RCC 7860 (cell line): Measurements from ENCODE around the gene PXT1.
"Not testable (repeated sequence)": the region's sequence is repeated elsewhere in the genome, so short reads cannot be mapped to it uniquely, and the experiment has no call there.

Experiments used
- DNase-seq: peaks from one replicate; pipeline ENCODE4 v3.0.0-alpha.2; 2015; ENCODE audit warnings: low spot score
- FAIRE-seq: peaks from 2 replicates; lab custom pipeline; 2012; peaks lifted over from hg19 to GRCh38; lab: Jason Lieb, UNC

Gene PXT1

GRCh38 chr6:36371211-36371610, 71.4 kb downstream of the PXT1 start:
- no peak for FAIRE-seq
- no peak for DNase-seq

- FAIRE-seq (no peak), DNase-seq (no peak)
Observed at GRCh38 chr6:36370638-36371037, 72.0 kb downstream of the PXT1 start.

- FAIRE-seq (no peak), DNase-seq (peak; percentile 85)
Observed at GRCh38 chr6:36368921-36369865, 73.5 kb downstream of the PXT1 start.

- no peak for DNase-seq
- FAIRE-seq = no peak
Observed at GRCh38 chr6:36368421-36368820, 74.2 kb downstream of the PXT1 start.

- FAIRE-seq = no peak
- DNase-seq = no peak
Observed at GRCh38 chr6:36367743-36368142, 74.9 kb downstream of the PXT1 start.

- DNase-seq (peak; percentile 58), FAIRE-seq (no peak)
Observed at GRCh38 chr6:36364669-36365479, 77.8 kb downstream of the PXT1 start.

GRCh38 chr6:36364061-36364635, 78.5 kb downstream of the PXT1 start:
- not testable (repeated sequence) for FAIRE-seq, DNase-seq

- not testable (repeated sequence) for DNase-seq, FAIRE-seq
Observed at GRCh38 chr6:36363371-36363752, 79.3 kb downstream of the PXT1 start.

GRCh38 chr6:36362551-36363370, 79.9 kb downstream of the PXT1 start:
- no peak for FAIRE-seq
- no peak for DNase-seq

- FAIRE-seq (no peak), DNase-seq (no peak)
Observed at GRCh38 chr6:36361071-36361470, 81.6 kb downstream of the PXT1 start.

GRCh38 chr6:36360241-36361054, 82.2 kb downstream of the PXT1 start:
- DNase-seq (peak; percentile 55), FAIRE-seq (no peak)

GRCh38 chr6:36358226-36358915, 84.3 kb downstream of the PXT1 start:
- FAIRE-seq = no peak

GRCh38 chr6:36357872-36358225, 84.8 kb downstream of the PXT1 start:
- DNase-seq (no peak), FAIRE-seq (no peak)

More at GRCh38 chr6:36358226-36358915, 84.3 kb downstream of the PXT1 start:
- DNase-seq = no peak

GRCh38 chr6:36355819-36356218, 86.8 kb downstream of the PXT1 start:
- DNase-seq (no peak), FAIRE-seq (no peak)

- FAIRE-seq = no peak
Observed at GRCh38 chr6:36353411-36353915, 89.2 kb downstream of the PXT1 start.

GRCh38 chr6:36352477-36353157, 90.0 kb downstream of the PXT1 start:
- DNase-seq (no peak), FAIRE-seq (no peak)

More at GRCh38 chr6:36353411-36353915, 89.2 kb downstream of the PXT1 start:
- DNase-seq = peak; percentile 70

GRCh38 chr6:36350681-36351571, 91.7 kb downstream of the PXT1 start:
- FAIRE-seq = peak; percentile 89
- peak; percentile 89 for DNase-seq
